LNCaP clone FGC (cell line): ENCODE measurements around the gene LEFTY2.

Experiments used
- DNase-seq: peaks from one replicate; pipeline ENCODE4 v3.0.0-alpha.2; 2011; ENCODE audit warnings: low read depth
- H3K4me3 ChIP-seq: 2 replicates; pipeline ENCODE4 v1.5.1; 2011; ENCODE audit warnings: mild to moderate bottlenecking, low read depth, low read length, control low read depth
- CTCF ChIP-seq: IDR thresholded peaks from 2 replicates; pipeline ENCODE4 v1.5.1; 2012; ENCODE audit warnings: mild to moderate bottlenecking; ENCODE audit not compliant: control insufficient read depth, insufficient read depth; ENCODE audit errors: extremely low read depth

Gene LEFTY2

DNA sequence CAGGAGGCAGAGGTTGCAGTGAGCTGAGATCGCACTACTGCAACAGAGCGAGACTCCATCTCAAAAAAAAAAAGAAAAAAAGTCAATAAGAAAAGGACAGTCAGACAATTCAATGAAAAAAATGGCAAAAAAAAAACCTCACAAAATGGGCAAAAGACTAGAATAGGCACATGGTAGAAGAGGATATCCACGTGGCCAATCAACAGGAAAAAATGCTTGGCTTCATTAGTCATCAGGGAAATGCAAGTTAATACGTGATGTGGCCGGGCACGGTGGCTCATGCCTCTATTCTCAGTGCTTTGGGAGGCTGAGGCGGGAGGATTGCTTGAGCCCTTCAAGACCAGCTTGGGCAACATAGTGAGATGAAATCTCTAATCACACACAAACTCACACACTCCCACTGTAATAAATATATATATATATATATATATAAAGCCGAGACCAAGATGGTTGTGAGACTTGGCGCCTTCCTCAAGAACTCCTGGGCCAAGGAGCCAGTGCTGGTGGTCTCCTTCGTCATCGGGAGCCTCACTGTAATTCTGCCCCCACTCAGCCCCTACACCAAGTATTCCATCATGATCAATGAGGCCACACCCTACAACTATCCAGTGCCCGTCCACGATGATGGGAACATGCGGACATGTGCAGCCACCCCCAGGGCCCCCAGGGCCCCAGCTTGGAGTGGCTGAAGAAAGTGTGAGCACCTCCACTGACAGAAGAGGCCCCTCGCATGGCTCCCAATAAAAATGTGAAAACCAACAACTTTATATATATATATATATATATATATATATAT lies 22.9 kb upstream of the LEFTY2 start:
- no peak overlapping the region for H3K4me3 ChIP-seq
- no peak for TF ChIP-seq CTCF
- no peak for DNase-seq

DNA sequence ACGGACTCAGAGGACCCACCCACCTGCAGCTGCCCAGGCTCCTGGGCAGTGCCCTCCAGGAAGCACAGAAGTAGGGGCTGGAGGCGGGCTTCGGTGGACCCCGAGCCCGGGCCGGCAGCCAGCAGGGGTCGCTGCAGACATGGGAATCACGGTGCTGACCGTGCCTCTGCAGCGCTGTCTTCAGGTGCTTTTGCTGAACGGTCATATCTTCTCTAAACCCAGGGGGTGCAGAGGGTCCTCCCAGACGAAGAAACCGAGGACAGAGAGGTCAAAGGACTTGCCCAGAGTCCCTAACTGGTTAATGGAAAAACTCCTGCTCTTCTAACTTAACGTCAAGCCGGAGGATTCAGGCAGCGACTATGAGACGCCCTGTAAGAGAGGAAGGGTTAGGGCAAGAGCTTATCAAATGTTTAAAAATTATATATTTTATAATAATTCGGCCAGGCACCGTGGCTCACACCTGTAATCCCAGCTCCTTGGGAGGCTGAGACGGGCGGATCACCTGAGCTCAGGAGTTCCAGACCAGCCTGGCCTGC lies 21.5 kb upstream of the LEFTY2 start:
- DNase-seq = no peak
- TF ChIP-seq CTCF = peak; percentile 43
- no peak overlapping the region for H3K4me3 ChIP-seq

DNA sequence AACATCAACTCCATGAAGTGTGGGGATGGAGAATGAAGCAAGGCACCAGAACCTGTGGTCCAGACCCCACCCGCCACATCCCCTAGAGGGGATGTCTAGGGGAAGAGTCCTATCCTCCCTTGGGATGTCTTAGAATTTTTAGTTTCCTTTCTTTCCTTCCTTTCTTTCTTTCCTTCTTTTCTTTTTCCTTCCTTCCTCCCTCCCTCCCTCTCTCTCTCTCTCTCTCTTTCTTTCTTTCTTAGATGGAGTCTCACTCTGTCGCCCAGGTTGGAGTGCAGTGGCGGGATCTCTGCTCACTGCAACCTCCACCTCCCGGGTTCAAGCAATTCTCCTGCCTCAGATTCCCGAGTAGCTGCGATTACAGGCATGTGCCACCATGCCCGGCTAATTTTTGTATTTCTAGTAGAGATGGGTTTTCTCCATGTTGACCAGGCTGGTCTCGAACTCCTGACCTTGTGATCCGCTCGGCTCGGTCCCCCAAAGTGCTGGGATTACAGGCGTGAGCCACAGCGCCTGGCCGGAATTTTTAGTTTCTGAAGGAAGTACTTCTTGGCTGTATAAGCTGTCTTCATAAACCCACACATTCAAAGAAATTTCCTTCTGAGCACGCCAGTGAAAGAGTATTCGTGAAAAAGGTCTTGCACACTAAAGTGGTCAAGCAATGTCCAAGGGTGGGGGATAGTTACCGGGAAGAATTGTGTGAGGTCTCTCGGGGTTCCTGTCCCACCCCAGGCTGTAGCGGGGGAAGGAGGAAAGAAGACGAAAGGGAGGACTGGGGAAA lies 20.8 kb upstream of the LEFTY2 start:
- no peak for DNase-seq
- no peak overlapping the region for H3K4me3 ChIP-seq
- TF ChIP-seq CTCF = no peak

DNA sequence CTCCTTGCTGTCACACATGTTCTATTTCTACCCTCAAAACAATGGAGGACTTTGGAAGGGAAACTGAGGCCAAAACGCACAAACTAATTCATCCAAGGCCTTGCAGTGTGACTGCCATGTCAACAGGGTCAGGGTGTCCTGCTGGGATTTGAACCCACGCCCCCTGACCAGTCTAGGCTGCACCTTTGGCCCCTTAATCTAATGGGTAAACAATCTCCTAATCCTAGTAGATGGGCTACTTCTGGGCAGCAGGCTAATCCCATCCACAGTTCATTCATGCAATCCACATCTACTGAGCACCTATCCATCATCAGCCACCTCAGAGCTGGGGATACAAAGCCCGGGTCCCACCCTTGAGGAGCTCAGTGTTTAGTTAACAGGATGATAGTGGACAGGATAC lies 17.0 kb upstream of the LEFTY2 start:
- no peak for DNase-seq
- TF ChIP-seq CTCF = no peak
- H3K4me3 ChIP-seq = no peak overlapping the region

DNA sequence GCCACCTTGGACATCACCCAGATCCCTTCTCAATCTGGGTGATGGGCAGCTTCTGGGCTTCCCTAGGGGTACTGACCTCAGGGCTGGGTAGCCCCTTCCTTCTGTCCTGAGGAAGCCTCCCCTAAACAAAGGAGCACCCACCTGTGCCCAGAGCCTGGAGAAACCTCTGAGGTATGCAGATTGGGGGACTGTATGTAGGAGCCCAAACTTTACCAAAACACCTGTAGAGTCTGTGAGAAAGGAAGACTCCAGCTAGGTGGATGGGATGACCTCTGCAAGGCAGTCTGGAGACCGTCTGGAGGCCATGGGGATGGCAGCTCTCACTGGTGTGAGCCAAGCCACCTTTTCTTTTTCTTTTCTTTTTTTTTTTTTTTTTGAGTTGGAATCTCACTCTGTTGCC lies 13.7 kb upstream of the LEFTY2 start:
- H3K4me3 ChIP-seq = no peak overlapping the region
- DNase-seq = no peak
- TF ChIP-seq CTCF = no peak

- no peak overlapping the region for H3K4me3 ChIP-seq
- DNase-seq = no peak
- TF ChIP-seq CTCF = no peak
Observed at GRCh38 chr1:225953315-225953714, 12.3 kb upstream of the LEFTY2 start.
